Stimulated activated naive CD4-positive, alpha-beta T cell (primary cell): Measurements from ENCODE around the gene OR2T10.
"Not testable (repeated sequence)": the region's sequence is repeated elsewhere in the genome, so short reads cannot be mapped to it uniquely, and the experiment has no call there.

ENCODE experiments used
- DNase-seq, 6 experiments: peaks; one replicate each; lab custom pipeline; 2025; lab: John Stamatoyannopoulos, UW

The OR2T10 gene

GRCh38 chr1:248596615-248597014 is 885 bp downstream of the OR2T10 start:
- peak in 1 of 6 experiments; percentile 4 for DNase-seq

DNA sequence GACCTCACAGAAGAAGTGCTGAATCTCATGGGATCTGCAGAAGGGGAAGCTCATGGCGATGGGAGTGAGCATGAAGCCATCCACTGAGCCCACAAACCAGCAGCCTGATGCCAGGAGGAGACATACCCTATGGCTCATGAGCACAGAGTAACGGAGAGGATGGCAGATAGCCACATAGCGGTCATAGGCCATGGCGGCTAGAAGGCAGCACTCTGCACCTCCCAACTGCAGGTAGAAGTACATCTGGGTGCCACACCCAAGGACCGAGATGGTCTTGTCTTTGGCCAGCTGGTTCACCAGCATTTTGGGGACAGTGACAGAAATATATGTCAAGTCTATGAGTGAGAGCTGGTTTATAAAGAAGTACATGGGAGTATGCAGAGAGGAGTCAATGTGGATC is 4.3 kb downstream of the OR2T10 start:
- DNase-seq = no peak

DNA sequence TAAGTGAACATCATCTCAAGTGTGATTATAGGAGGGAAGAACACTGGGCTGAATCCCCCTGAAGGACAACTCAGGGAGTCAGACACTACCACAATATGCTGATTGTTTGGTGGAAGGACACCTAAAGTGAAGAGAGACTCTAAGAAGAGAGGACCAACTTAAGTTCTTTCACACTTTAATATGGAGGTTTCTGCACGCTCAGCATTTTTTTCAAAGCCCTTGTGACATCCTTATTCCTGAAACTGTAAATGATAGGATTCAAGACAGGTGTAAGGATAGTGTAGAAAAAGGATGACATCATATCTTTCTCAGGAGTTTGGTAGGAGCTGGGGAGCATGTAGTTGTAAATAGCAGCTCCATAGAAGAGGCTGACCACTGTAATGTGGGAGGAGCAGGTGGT is 4.8 kb downstream of the OR2T10 start:
- no peak for DNase-seq

- DNase-seq = no peak
Observed at GRCh38 chr1:248590055-248590454, 7.4 kb downstream of the OR2T10 start.

- DNase-seq = no peak
Observed at GRCh38 chr1:248589334-248589733, 8.2 kb downstream of the OR2T10 start.

DNA sequence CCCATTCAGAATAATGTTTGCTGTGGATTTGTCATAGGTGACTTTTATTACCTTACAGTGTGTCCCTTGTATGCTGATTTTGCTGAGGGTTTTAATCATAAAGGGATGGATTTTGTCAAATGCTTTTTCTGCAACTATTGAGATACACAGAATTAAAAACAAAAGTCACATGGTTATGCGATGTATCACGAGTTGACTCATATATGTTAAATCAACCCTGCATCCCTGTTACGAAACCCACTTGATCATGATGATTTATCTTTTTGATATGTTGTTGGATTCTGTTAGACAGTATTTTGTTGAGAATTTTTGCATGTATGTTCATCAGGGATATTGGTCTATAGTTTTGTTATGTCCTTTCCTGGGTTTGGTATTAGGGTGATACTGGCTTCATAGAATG is 12.2 kb downstream of the OR2T10 start:
- no peak for DNase-seq

DNA sequence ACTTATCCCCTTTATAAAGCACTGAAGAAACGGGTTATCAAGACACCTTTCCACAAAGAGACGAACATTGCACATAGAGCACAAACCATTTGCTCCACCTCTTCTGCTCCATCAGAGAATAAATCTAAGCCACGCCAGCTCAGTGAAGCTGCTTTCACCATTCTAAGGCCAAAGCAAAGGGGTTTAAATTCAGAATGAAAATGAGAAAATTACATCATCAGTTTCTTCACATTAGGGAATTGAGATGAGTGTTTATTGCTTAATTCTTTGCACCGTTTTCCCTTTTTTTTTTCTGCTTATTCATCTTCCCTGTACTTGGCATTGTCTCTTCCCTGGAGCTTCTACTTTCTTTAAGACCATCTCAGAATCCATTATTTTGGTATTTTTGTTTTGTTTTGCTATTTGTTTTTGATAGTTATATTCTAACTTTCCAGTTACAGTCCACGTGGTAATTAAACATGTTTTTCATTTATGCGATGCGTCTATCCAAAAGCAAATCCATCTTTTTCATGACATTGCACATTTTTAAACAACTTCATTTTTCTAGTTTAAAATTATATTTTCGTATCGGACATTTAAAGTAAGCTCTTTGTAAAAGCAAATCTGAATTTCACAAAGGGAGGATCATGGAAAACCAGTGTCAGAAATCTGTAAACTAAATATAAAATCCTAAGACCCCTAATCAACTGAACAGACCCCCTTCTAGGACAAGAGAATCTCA is 21.1 kb downstream of the OR2T10 start:
- no peak for DNase-seq

DNA sequence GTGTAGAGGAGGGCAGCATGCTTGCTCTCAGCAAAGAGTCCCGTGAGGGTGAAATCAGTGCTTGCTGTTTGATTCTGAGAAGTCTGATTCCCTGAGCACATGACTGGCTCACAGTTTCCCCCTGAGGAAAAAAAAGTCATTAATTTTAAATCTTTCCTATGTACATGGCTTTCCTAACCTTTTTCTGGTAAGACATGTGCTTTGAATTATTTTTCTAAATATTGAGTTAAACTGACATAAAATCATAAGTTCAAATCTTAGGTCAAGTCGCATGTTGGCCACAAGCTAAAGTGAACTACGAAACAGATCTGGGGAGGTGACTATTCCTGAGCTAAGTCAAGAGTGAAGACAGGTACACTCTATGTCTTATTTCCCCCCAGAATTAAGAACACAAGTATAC is 22.8 kb downstream of the OR2T10 start, which contains the start of gene OR2T34:
OR2T34 (minus strand) TSS at position 101 of the 400 bp plus-strand sequence; CDS start at position 101, 0 bp downstream.
- not testable (repeated sequence) for DNase-seq

- not testable (repeated sequence) for DNase-seq
Observed at GRCh38 chr1:248573856-248574255, 23.6 kb downstream of the OR2T10 start.

- not testable (repeated sequence) for DNase-seq
Observed at GRCh38 chr1:248572049-248572448, 25.5 kb downstream of the OR2T10 start.

DNA sequence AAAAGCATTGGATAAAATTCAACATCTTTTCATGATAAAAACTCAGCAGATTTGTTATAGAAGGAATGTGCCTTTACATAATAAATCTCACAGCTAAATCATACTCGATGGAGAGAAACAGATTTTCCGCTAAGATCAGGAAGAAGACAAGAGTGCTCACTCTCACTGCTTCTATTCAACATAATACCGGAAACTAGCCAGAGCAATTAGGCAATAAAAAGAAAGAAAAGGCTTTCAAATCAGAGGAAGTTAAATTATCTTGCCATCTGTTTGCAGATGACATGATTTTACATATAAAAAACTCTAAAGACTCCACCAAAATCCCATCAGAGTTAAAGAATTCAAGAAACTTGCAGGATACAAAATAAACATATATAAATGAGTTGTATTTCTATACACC is 26.7 kb downstream of the OR2T10 start:
- not testable (repeated sequence) for DNase-seq

DNA sequence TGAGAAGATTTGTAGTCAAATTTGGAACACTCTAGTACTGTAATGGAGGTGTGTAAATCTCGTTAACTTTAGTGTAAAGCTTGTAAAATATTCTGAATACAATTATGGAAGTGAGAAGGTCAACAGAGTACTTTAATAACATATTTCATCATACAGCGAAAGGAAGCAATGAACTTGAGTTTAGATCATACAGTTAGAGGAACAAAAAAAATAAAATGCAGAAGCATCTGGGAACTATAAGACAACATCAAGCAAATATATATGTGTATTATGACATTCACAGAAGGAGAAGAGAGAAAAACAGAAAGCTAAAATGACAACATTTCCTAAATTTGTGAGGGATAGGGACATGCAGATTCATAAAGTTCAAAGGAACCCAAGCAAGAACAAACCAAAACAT is 28.5 kb downstream of the OR2T10 start:
- not testable (repeated sequence) for DNase-seq

DNA sequence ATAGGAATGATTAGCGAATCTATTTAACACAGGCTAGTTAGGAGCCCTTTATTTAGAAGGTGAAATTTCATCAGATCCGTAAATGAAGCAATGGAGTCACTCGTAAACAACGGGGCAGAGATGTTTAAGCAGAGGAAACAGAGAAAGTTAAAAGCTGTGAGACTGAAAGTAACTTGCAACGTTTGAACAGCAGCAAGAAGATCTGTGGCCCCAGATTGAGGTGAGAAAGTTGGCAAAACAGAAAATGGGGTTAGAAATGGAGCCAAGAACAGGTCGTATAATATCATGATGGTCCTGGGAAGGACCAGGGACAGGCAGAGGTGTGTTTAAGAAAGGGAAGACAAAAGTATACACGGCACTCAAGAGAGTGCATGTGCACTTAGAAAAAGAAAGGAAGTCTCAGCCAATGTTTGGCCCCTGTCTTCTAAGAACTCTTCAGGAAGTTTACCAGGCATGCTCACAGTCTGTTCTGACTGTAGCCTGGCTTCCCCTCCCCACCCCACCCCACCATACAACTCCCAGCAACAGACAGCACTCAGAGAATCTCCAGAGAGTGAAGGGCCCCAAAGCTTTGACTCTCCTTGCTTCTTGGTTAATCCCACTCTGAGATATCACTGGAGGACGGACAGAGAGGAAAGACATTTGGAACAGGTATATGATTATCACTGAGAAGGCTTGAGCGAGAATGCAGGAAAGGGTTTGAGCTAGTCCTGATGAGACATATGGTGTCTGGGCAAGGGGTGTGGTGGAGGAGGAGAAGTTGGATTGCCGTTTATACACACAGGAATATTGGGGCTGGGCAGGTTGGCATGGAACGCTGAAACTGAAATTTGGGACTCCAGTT is 31.7 kb downstream of the OR2T10 start:
- DNase-seq = peak in 3 of 6 experiments; percentile 29 to 68 (median 64)

GRCh38 chr1:248562672-248563071 is 34.8 kb downstream of the OR2T10 start, which contains the start of gene OR2T29:
Gene OR2T29 (minus strand): TSS chr1:248562772. CDS start chr1:248559491, 3,281 bp downstream.
- DNase-seq = not testable (repeated sequence)

- not testable (repeated sequence) for DNase-seq
Observed at GRCh38 chr1:248551027-248551426, 46.5 kb downstream of the OR2T10 start.

- not testable (repeated sequence) for DNase-seq
Observed at GRCh38 chr1:248547383-248547782, 50.1 kb downstream of the OR2T10 start.
